Measurements from ENCODE around the gene STRIP2. TPM values are rescaled to one million over a fixed set of nuclear protein-coding genes. Genes with fewer than 3 reads are reported as not detected.
"Not testable (repeated sequence)": the region's sequence is repeated elsewhere in the genome, so short reads cannot be mapped to it uniquely, and the experiment has no call there.

Gene STRIP2
- total RNA-seq, 1 donor from 2014 or later = 0.87 TPM

- H3K27me3 Mint-ChIP-seq (ENCODE audit: low read depth) = peaks cover 25% of the 10 kb centered on the region
- H3K9me3 Mint-ChIP-seq (ENCODE audit: low read depth) = no peaks in the 10 kb centered on the region
- no peak for DNase-seq (ENCODE audit: low spot score)
- H3K27ac Mint-ChIP-seq (ENCODE audit: unreplicated experiment) = no peak overlapping the region
- TF ChIP-seq, protein P1, sequence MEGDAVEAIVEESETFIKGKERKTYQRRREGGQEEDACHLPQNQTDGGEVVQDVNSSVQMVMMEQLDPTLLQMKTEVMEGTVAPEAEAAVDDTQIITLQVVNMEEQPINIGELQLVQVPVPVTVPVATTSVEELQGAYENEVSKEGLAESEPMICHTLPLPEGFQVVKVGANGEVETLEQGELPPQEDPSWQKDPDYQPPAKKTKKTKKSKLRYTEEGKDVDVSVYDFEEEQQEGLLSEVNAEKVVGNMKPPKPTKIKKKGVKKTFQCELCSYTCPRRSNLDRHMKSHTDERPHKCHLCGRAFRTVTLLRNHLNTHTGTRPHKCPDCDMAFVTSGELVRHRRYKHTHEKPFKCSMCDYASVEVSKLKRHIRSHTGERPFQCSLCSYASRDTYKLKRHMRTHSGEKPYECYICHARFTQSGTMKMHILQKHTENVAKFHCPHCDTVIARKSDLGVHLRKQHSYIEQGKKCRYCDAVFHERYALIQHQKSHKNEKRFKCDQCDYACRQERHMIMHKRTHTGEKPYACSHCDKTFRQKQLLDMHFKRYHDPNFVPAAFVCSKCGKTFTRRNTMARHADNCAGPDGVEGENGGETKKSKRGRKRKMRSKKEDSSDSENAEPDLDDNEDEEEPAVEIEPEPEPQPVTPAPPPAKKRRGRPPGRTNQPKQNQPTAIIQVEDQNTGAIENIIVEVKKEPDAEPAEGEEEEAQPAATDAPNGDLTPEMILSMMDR (IDR thresholded peaks at IDR 0.05) = no peak
- no peaks in the 10 kb centered on the region for H3K4me1 Mint-ChIP-seq (ENCODE audit: low read depth)
- no peak overlapping the region for H3K4me3 Mint-ChIP-seq (ENCODE audit: unreplicated experiment)
- peaks cover 1% of the 10 kb centered on the region for H3K36me3 Mint-ChIP-seq (ENCODE audit: low read depth)
These were observed 89.7 kb downstream of the STRIP2 start for GRCh38 chr7:129523924-129524323.

DNA sequence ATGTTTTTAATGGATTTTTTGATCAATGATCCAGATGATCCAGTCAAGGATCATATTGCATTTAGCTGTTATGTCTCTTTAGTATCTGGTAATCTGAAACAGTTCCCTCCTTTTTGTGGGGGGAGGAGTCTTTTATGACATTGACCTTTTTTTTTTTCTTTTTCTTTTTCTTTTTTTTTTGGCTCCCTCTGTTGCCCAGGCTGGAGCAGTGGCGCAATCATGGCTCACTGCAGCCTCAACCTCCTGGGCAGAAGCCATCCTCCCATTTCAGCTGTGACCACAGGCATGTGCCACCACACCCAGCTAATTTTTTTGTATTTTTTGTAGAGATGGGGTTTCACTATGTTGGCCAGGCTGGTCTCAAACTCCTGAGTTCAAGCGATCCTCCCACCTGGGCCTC, 90.2 kb downstream of the STRIP2 start:
- not testable (repeated sequence) for DNase-seq (ENCODE audit: low spot score); H3K27ac Mint-ChIP-seq (ENCODE audit: unreplicated experiment); H3K36me3 Mint-ChIP-seq (ENCODE audit: low read depth); H3K4me1 Mint-ChIP-seq (ENCODE audit: low read depth); H3K4me3 Mint-ChIP-seq (ENCODE audit: unreplicated experiment); H3K9me3 Mint-ChIP-seq (ENCODE audit: low read depth)
- H3K27me3 Mint-ChIP-seq (ENCODE audit: low read depth) = peaks cover 25% of the 10 kb centered on the region

- TF ChIP-seq, protein P1 (IDR thresholded peaks at IDR 0.05) = no peak
- Mint-ChIP-seq H3K4me3 (ENCODE audit: unreplicated experiment) (no peak overlapping the region), H3K36me3 (ENCODE audit: low read depth) (peaks cover 1% of the 10 kb centered on the region), H3K9me3 (ENCODE audit: low read depth) (no peaks in the 10 kb centered on the region), H3K27me3 (ENCODE audit: low read depth) (peaks cover 24% of the 10 kb centered on the region), H3K4me1 (ENCODE audit: low read depth) (no peaks in the 10 kb centered on the region), H3K27ac (ENCODE audit: unreplicated experiment) (no peak overlapping the region)
- no peak for DNase-seq (ENCODE audit: low spot score)
These were observed 91.1 kb downstream of the STRIP2 start for GRCh38 chr7:129525225-129525862.

DNA sequence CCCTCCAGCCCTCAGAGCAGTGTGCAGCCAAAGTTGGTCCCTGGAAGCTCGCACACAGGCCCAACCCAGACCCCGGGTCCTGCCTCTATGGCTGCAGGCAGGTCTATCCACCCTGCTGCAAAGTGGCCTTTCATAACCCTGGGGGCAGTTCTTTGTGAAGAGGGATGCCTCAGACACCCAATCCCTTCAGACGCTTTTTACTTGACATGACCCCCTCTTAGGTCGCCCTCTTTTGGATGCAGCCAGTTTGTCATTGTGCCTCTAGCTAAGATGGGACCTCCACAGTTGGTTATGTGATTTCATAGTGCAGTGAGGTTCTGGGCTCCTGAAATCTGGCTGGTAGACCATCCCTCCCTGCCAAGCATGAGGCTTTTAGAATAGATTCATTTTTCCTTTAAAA, 95.4 kb downstream of the STRIP2 start:
- Mint-ChIP-seq H3K4me3 (ENCODE audit: unreplicated experiment) (no peak overlapping the region), H3K27ac (ENCODE audit: unreplicated experiment) (no peak overlapping the region), H3K27me3 (ENCODE audit: low read depth) (peaks cover 4% of the 10 kb centered on the region), H3K4me1 (ENCODE audit: low read depth) (no peaks in the 10 kb centered on the region), H3K36me3 (ENCODE audit: low read depth) (no peaks in the 10 kb centered on the region), H3K9me3 (ENCODE audit: low read depth) (no peaks in the 10 kb centered on the region)
- TF ChIP-seq, protein P1 (IDR thresholded peaks at IDR 0.05) = no peak
- DNase-seq (ENCODE audit: low spot score) = no peak

DNA sequence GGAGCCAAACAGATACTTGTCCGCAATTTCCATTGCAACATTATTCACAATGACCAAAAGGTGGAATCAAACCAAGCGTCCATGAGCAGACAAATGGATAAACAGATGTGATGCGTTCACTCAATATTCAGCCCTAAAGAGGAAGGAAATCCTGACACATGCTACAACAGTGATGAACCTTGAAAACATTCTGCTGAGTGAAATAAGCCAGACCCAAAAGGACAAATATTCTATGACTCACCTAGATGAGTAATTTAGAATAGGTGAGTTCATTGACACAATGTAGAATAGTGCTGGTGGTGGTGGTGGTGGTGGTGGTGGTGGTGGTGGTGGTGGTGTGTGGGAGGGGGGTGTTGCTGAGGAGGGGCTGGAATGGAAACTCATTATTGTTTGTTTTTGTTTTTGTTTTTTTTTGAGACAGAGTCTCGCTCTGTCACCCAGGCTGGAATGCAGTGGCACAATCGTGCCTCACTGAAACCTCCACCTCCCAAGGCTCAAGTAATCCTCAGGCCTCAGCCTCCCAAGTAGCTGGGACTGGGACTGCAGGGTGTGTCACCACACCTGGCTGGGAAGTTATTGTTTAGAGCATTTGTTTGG, 96.7 kb downstream of the STRIP2 start:
- Mint-ChIP-seq H3K4me3 (ENCODE audit: unreplicated experiment) (no peak overlapping the region), H3K36me3 (ENCODE audit: low read depth) (no peaks in the 10 kb centered on the region), H3K4me1 (ENCODE audit: low read depth) (no peaks in the 10 kb centered on the region), H3K27me3 (ENCODE audit: low read depth) (peaks cover 1% of the 10 kb centered on the region), H3K9me3 (ENCODE audit: low read depth) (no peaks in the 10 kb centered on the region), H3K27ac (ENCODE audit: unreplicated experiment) (no peak overlapping the region)
- no peak for DNase-seq (ENCODE audit: low spot score)
- TF ChIP-seq, protein P1 (IDR thresholded peaks at IDR 0.05) = no peak

DNA sequence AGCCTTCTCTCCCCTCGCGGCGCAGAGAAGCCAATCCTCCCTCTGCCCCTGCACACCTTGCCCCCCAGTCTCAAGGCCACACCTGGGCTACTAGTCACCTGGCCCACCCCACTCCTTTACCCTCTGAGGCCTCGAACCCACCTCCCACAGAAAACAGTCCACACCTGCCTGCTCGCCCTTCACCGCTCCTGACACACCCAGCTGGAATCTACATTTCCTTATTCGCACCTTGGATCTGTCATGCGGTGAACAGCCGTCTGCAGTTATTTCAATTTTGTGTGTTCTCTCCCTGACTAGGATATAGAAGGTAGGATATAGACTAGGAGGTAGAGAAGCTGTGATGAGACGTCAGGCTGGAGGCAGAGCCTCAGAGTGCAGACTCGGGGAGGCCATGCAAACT, 97.5 kb downstream of the STRIP2 start:
- Mint-ChIP-seq H3K27ac (ENCODE audit: unreplicated experiment) (no peak overlapping the region), H3K9me3 (ENCODE audit: low read depth) (no peaks in the 10 kb centered on the region), H3K27me3 (ENCODE audit: low read depth) (peaks cover 1% of the 10 kb centered on the region), H3K4me1 (ENCODE audit: low read depth) (no peaks in the 10 kb centered on the region), H3K4me3 (ENCODE audit: unreplicated experiment) (no peak overlapping the region), H3K36me3 (ENCODE audit: low read depth) (no peaks in the 10 kb centered on the region)
- TF ChIP-seq, protein P1 (IDR thresholded peaks at IDR 0.05) = no peak
- DNase-seq (ENCODE audit: low spot score) = no peak

All from chondrocyte (in vitro differentiated cells).